GM12865 (cell line): ENCODE data around the gene VAPA.
A peak's percentile ranks its signal among the peaks of the same experiment; 100 is the strongest.

Experiments used
- DNase-seq: peaks from one replicate; pipeline ENCODE4 v3.0.0; 2010; ENCODE audit warnings: low read depth
- H3K4me3 ChIP-seq: 2 replicates; pipeline ENCODE4 v1.5.1; 2011; ENCODE audit warnings: mild to moderate bottlenecking, low read depth, low read length, control low read depth
- CTCF ChIP-seq: IDR thresholded peaks from 2 replicates; pipeline ENCODE4 v1.5.1; 2011; ENCODE audit warnings: low read length, control low read depth, low read depth, inconsistent platforms; ENCODE audit not compliant: insufficient read depth; ENCODE audit errors: missing control alignments

VAPA gene

GRCh38 chr18:9918016-9918680, 4.3 kb downstream of the VAPA start:
- H3K4me3 ChIP-seq = no peak overlapping the region
- TF ChIP-seq CTCF = no peak
- DNase-seq = no peak

GRCh38 chr18:9919564-9920232, 5.9 kb downstream of the VAPA start:
- H3K4me3 ChIP-seq = no peak overlapping the region
- TF ChIP-seq CTCF = no peak
- DNase-seq = peak; percentile 44

GRCh38 chr18:9922592-9923311, 8.9 kb downstream of the VAPA start:
- no peak for TF ChIP-seq CTCF
- no peak overlapping the region for H3K4me3 ChIP-seq
- no peak for DNase-seq

GRCh38 chr18:9924371-9924943, 10.6 kb downstream of the VAPA start:
- no peak for DNase-seq
- no peak overlapping the region for H3K4me3 ChIP-seq
- TF ChIP-seq CTCF = no peak

- TF ChIP-seq CTCF = no peak
- DNase-seq = no peak
- H3K4me3 ChIP-seq = no peak overlapping the region
Measured at GRCh38 chr18:9925369-9925768, 11.6 kb downstream of the VAPA start.

GRCh38 chr18:9925795-9926194, 12.0 kb downstream of the VAPA start:
- TF ChIP-seq CTCF = no peak
- no peak for DNase-seq
- no peak overlapping the region for H3K4me3 ChIP-seq
